Measurements from ENCODE around the gene ATG14.
"Not testable (repeated sequence)": the region's sequence is repeated elsewhere in the genome, so short reads cannot be mapped to it uniquely, and the experiment has no call there.

The ATG14 gene

DNA sequence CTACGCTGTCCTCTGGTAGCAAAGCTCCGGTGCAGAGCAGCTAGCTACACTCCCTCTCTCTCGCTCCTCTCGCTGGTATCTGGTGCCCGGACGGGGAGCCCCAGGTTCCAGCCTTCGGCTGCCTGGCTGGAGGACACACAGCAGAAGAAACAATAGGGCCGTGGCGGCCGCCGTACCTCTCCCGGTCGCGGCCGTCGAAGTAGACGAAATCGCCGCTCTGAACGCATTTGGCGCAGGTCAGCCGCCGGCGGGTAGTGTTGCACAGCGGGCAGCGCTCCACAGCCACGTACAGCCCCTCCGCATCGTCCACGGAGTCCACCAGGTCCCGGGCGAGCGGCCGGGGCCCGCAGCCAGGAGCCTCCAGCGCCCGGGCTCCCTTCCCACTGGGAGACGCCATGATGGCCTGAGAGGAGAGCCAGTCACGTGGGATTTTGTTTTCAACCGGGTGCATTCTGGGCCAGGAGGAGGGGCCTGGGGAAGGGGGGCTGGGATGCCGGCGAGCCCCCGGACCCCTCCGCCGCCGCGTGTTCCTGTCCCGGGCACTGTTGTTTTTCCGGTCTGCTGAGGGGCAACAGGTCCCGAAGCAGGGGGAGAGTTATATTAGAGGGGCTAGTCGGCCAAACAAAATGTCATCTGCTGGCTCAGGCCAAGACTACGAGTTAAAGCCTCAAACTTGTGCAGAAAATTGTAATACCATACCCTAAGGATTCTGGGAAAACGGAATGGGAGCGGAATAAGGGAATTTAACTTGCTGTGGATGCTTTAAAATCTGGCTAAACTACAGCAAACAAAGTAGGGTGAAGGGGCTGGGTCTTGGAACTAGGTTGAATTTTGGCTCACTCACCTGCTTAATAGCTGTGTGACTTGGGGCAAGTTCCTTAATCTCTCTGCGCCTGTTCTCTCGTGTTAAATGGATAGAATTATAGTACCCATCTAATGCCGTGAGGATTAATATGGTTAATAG, at the start of gene ATG14:
Gene ATG14 (minus strand): TSS at position 405 of the 964 bp plus-strand sequence. CDS start 8 bp downstream, at position 397.
- TF ChIP-seq, protein P1, sequence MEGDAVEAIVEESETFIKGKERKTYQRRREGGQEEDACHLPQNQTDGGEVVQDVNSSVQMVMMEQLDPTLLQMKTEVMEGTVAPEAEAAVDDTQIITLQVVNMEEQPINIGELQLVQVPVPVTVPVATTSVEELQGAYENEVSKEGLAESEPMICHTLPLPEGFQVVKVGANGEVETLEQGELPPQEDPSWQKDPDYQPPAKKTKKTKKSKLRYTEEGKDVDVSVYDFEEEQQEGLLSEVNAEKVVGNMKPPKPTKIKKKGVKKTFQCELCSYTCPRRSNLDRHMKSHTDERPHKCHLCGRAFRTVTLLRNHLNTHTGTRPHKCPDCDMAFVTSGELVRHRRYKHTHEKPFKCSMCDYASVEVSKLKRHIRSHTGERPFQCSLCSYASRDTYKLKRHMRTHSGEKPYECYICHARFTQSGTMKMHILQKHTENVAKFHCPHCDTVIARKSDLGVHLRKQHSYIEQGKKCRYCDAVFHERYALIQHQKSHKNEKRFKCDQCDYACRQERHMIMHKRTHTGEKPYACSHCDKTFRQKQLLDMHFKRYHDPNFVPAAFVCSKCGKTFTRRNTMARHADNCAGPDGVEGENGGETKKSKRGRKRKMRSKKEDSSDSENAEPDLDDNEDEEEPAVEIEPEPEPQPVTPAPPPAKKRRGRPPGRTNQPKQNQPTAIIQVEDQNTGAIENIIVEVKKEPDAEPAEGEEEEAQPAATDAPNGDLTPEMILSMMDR (IDR thresholded peaks at IDR 0.05; ENCODE audit: low read depth, low read length): no peak
- peak within 1 kb of the TSS; percentile 92 for H3K4me3 ChIP-seq (ENCODE audit: low read depth, low read length)

- TF ChIP-seq, protein P1 (IDR thresholded peaks at IDR 0.05; ENCODE audit: low read depth, low read length): no peak
- no peak overlapping the region for H3K4me3 ChIP-seq (ENCODE audit: low read depth, low read length)
These were observed 47.3 kb upstream of the ATG14 start for GRCh38 chr14:55458800-55459515.

DNA sequence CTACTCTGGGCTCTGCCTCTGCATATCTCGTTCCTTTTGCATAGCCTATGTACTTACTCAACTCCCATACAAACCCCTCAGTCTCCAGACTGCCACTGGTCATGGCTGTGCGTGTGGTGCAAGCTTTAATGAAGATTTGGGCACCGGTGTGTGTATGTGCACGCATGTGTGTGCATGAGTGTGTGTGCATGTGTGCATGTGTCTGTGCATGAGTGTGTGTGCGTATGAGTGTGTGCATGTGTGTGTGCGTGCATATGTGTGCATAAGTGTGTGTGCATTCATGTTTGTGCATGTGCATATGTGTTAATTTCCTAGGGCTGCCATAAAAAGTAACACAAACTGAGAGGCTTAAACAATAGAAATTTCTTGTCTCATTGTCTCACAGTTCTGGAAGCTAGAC, 45.9 kb upstream of the ATG14 start:
- TF ChIP-seq, protein P1 (IDR thresholded peaks at IDR 0.05; ENCODE audit: low read depth, low read length): no peak
- H3K4me3 ChIP-seq (ENCODE audit: low read depth, low read length): no peak overlapping the region

- not testable (repeated sequence) for H3K4me3 ChIP-seq (ENCODE audit: low read depth, low read length)
These were observed 44.8 kb upstream of the ATG14 start for GRCh38 chr14:55456411-55456810.

- no peak overlapping the region for H3K4me3 ChIP-seq (ENCODE audit: low read depth, low read length)
- TF ChIP-seq, protein P1 (IDR thresholded peaks at IDR 0.05; ENCODE audit: low read depth, low read length): no peak
These were observed 42.8 kb upstream of the ATG14 start for GRCh38 chr14:55454264-55455002.

GRCh38 chr14:55451950-55452349, 40.3 kb upstream of the ATG14 start:
- TF ChIP-seq, protein P1 (IDR thresholded peaks at IDR 0.05; ENCODE audit: low read depth, low read length): no peak

DNA sequence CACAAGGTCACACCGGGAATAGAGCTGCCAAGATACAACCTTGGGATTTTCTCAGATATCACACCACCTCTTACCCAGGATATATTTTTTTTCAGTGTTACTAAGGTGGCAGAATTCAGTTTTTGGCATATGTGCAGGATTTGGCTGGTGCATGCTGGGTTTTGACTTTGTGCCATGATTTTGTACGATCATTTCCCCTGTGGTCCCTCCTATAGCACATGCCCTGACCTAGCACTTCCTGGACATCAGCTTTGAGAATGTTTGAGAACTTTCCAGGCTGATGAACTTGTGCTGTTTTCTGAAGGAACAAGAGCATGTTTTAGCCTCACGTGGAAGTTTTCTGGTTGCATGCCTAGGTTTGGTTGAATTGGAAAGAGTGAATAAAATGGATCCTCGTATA, 39.8 kb upstream of the ATG14 start:
- TF ChIP-seq, protein P1 (IDR thresholded peaks at IDR 0.05; ENCODE audit: low read depth, low read length): no peak

More at GRCh38 chr14:55451950-55452349, 40.3 kb upstream of the ATG14 start:
- no peak overlapping the region for H3K4me3 ChIP-seq (ENCODE audit: low read depth, low read length)

More for the DNA sequence above, 39.8 kb upstream of the ATG14 start:
- no peak overlapping the region for H3K4me3 ChIP-seq (ENCODE audit: low read depth, low read length)

Measured in WI38 (cell line).